ENCODE data around the gene APOLD1.

GRCh38 chr12:12745576-12746211, 39.8 kb upstream of the APOLD1 start:
- TF ChIP-seq, protein P1, sequence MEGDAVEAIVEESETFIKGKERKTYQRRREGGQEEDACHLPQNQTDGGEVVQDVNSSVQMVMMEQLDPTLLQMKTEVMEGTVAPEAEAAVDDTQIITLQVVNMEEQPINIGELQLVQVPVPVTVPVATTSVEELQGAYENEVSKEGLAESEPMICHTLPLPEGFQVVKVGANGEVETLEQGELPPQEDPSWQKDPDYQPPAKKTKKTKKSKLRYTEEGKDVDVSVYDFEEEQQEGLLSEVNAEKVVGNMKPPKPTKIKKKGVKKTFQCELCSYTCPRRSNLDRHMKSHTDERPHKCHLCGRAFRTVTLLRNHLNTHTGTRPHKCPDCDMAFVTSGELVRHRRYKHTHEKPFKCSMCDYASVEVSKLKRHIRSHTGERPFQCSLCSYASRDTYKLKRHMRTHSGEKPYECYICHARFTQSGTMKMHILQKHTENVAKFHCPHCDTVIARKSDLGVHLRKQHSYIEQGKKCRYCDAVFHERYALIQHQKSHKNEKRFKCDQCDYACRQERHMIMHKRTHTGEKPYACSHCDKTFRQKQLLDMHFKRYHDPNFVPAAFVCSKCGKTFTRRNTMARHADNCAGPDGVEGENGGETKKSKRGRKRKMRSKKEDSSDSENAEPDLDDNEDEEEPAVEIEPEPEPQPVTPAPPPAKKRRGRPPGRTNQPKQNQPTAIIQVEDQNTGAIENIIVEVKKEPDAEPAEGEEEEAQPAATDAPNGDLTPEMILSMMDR (conservative IDR thresholded peaks at IDR 0.05) = no peak
- no peak for TF ChIP-seq ZFX (IDR thresholded peaks at IDR 0.05)

All from C4-2B (cell line).